ENCODE results near the gene P4HB.

Gene P4HB

GRCh38 chr17:81804559-81805399 is 55.6 kb downstream of the P4HB start:
- TF ChIP-seq CTCF (IDR thresholded peaks at IDR 0.05; ENCODE audit: control insufficient read depth, insufficient read depth, low read depth, low read length, missing control alignments), result no peak
- DNase-seq (ENCODE audit: low read depth), result no peak
- H3K4me3 ChIP-seq (ENCODE audit: control insufficient read depth, low read depth, low read length), result no peak overlapping the region

- H3K4me3 ChIP-seq (ENCODE audit: control insufficient read depth, low read depth, low read length), result no peak within 1 kb of the TSS
- no peak for TF ChIP-seq CTCF (IDR thresholded peaks at IDR 0.05; ENCODE audit: control insufficient read depth, insufficient read depth, low read depth, low read length, missing control alignments)
- no peak for DNase-seq (ENCODE audit: low read depth)
Observed at GRCh38 chr17:81803728-81804558, 56.4 kb downstream of the P4HB start, which contains the start of gene GCGR. GCGR (plus strand) TSS chr17:81804150; CDS start chr17:81809019, 4,869 bp downstream.

GRCh38 chr17:81802856-81803643 is 57.3 kb downstream of the P4HB start:
- no peak for TF ChIP-seq CTCF (IDR thresholded peaks at IDR 0.05; ENCODE audit: control insufficient read depth, insufficient read depth, low read depth, low read length, missing control alignments)
- no peak overlapping the region for H3K4me3 ChIP-seq (ENCODE audit: control insufficient read depth, low read depth, low read length)
- no peak for DNase-seq (ENCODE audit: low read depth)

- DNase-seq (ENCODE audit: low read depth), result no peak
Observed at GRCh38 chr17:81802048-81802758, 58.1 kb downstream of the P4HB start.

GRCh38 chr17:81801327-81801726 is 59.0 kb downstream of the P4HB start:
- TF ChIP-seq CTCF (IDR thresholded peaks at IDR 0.05; ENCODE audit: control insufficient read depth, insufficient read depth, low read depth, low read length, missing control alignments), result no peak
- H3K4me3 ChIP-seq (ENCODE audit: control insufficient read depth, low read depth, low read length), result no peak overlapping the region
- DNase-seq (ENCODE audit: low read depth), result no peak

More at GRCh38 chr17:81802048-81802758, 58.1 kb downstream of the P4HB start:
- no peak overlapping the region for H3K4me3 ChIP-seq (ENCODE audit: control insufficient read depth, low read depth, low read length)
- TF ChIP-seq CTCF (IDR thresholded peaks at IDR 0.05; ENCODE audit: control insufficient read depth, insufficient read depth, low read depth, low read length, missing control alignments), result no peak

Measured in AG09309 (cell line).